Pancreas (tissue), 10 donors: ENCODE measurements around the gene SEMA5A. TPM values are rescaled to one million over a fixed set of nuclear protein-coding genes. Genes with fewer than 3 reads are reported as not detected.

ENCODE experiments used
- ATAC-seq, 4 donors: fragments of 200-7000 bp; cut with Tn5 transposase; one replicate each; pipeline versions ENCODE4 v1.8.0 to v1.9.1; 2020; ENCODE audit warnings: mild to moderate bottlenecking in 4 of 4, moderate library complexity in 4 of 4
- DNase-seq, 6 donors: peaks; one replicate each; pipeline ENCODE4 v3.0.0-alpha.2; 2020
- FAIRE-seq: peaks from 2 replicates; lab custom pipeline; 2012; peaks lifted over from hg19 to GRCh38; lab: Jason Lieb, UNC
- H3K27ac ChIP-seq, 4 donors: fragments of 200-600 bp; sonication (generic); 1 replicate in 3 of 4; 2 replicates in 1 of 4; pipeline versions ENCODE4 v1.5.0 to v1.8.0; 2020
- H3K27me3 ChIP-seq, 4 donors: fragments of 200-600 bp; one replicate each; pipeline ENCODE4 v1.8.0; 2021
- H3K36me3 ChIP-seq, 3 donors: fragments of 200-600 bp; sonication (generic) in 1 of 3; one replicate each; pipeline versions ENCODE4 v1.5.0 to v1.8.0; 2020 to 2021
- H3K4me1 ChIP-seq, 3 donors: fragments of 200-600 bp; one replicate each; pipeline ENCODE4 v1.8.0; 2021
- H3K4me3 ChIP-seq, 4 donors: fragments of 200-600 bp; sonication (generic) in 2 of 4; one replicate each; pipeline versions ENCODE4 v1.5.0 to v1.8.0; 2020 to 2021
- H3K9me3 ChIP-seq, 4 donors: fragments of 200-600 bp; one replicate each; pipeline ENCODE4 v1.8.0; 2021
- CTCF ChIP-seq, 4 donors: fragments of 200-600 bp; sonication (generic) in 3 of 4; IDR thresholded peaks; one replicate each; pipeline versions ENCODE4 v1.5.0 to v1.8.0; 2021; ENCODE audit warnings: antibody characterized with exemption in 4 of 4
- WGBS, 2 donors: extraction: QIAGEN DNeasy Blood & Tissue Kit; methylation state at CpG; one replicate each; pipeline ENCODE4 v1.1.7; 2013; 5-methylcytosine and 5-hydroxymethylcytosine counted together
- intact Hi-C, 3 donors: fragments of 100-400 bp; cut with DNase I; formaldehyde crosslinking; loops; one replicate each; pipeline versions ENCODE4 v1.11.1 to v1.14.2; 2022
- polyA plus RNA-seq, 2 donors: library from polyadenylated mRNA; stranded (reverse); fragments of 200-250 nt; gene quantifications; one replicate each; pipeline ENCODE4 v1.2.3, GENCODE V29; 2013
- total RNA-seq, 6 donors: library from RNA; stranded (reverse); fragmentation: NEBNext Ultra II Directional in 4 of 6; extraction: Animal tissue kit (Norgen Biotek cat#: 25700) in 4 of 6; gene quantifications; one replicate each; pipeline versions ENCODE4 v1.2.1 to v1.2.4, GENCODE V29; 2021 to 2023
- donor health status: healthy with polysubstance abuse.
- donor health status: DM: no; HTN: no; CAD: no; lungs with moderate emphysema.
- donor health status: DM: no; HTN: no; CAD: no.
- donor health status: control.
- donor health status: control.
- donor health status: Bipolar disorder and iron deficiency.
- donor health status: DM: yes; HTN: yes; CAD: no.
- donor health status: DM: no; HTN: no; CAD: no.
- donor health status: DM: no; HTN: no; CAD: no.
- donor health status: DM: yes; HTN: yes; CAD: no.

Gene SEMA5A
- total and polyA plus RNA-seq, 8 donors: 0.91 to 14.0 (median 6.4) TPM

GRCh38 chr5:9094582-9094981 lies 451.3 kb downstream of the SEMA5A start:
- no peaks in the 10 kb centered on the region for H3K36me3 ChIP-seq
- no peaks in the 10 kb centered on the region for H3K27me3 ChIP-seq
- H3K4me1 ChIP-seq: peaks cover 0 to 10% (median 8%) of the 10 kb centered on the region in 3 donors
- no peaks in the 10 kb centered on the region for H3K9me3 ChIP-seq
- FAIRE-seq (no peak), ATAC-seq (no peak), DNase-seq (no peak)
- intact Hi-C loops: no loop called here
- H3K4me3 ChIP-seq: no peak overlapping the region
- no peak overlapping the region for H3K27ac ChIP-seq
- no peak for TF ChIP-seq CTCF (IDR thresholded peaks at IDR 0.05)
- WGBS, 2 donors: 84 to 89% methylated on average over 6 of the region's 6 CpGs

- FAIRE-seq (no peak), ATAC-seq (peak in 3 of 4 donors; percentile 61 to 72 (median 69)), DNase-seq (no peak)
- Histone ChIP-seq H3K27me3 (no peaks in the 10 kb centered on the region), H3K4me1 (peaks cover 0 to 10% (median 8%) of the 10 kb centered on the region in 3 donors), H3K36me3 (no peaks in the 10 kb centered on the region), H3K4me3 (no peak overlapping the region), H3K9me3 (no peaks in the 10 kb centered on the region), H3K27ac (no peak overlapping the region)
- no peak for TF ChIP-seq CTCF (IDR thresholded peaks at IDR 0.05)
- intact Hi-C loops: no loop called here
- WGBS, 2 donors: 65 to 70% methylated on average over 5 of the region's 5 CpGs
Measured at GRCh38 chr5:9091896-9092662, 453.8 kb downstream of the SEMA5A start.

GRCh38 chr5:9090381-9091026 lies 455.4 kb downstream of the SEMA5A start:
- no peak for FAIRE-seq
- H3K4me1 ChIP-seq: peaks cover 0 to 10% (median 8%) of the 10 kb centered on the region in 3 donors
- WGBS, 2 donors: 85 to 93% methylated on average over 7 of the region's 7 CpGs
- no peak overlapping the region for H3K4me3 ChIP-seq
- no peaks in the 10 kb centered on the region for H3K36me3 ChIP-seq
- no peak for TF ChIP-seq CTCF (IDR thresholded peaks at IDR 0.05)
- intact Hi-C loops: no loop called here
- no peaks in the 10 kb centered on the region for H3K9me3 ChIP-seq
- no peak for ATAC-seq
- no peak for DNase-seq
- H3K27me3 ChIP-seq: no peaks in the 10 kb centered on the region
- no peak overlapping the region for H3K27ac ChIP-seq

- no peak for ATAC-seq
- Histone ChIP-seq H3K9me3 (no peaks in the 10 kb centered on the region), H3K27me3 (no peaks in the 10 kb centered on the region), H3K27ac (no peak overlapping the region), H3K4me1 (peaks cover 0 to 10% (median 8%) of the 10 kb centered on the region in 3 donors), H3K36me3 (no peaks in the 10 kb centered on the region), H3K4me3 (no peak overlapping the region)
- no peak for FAIRE-seq
- no peak for TF ChIP-seq CTCF (IDR thresholded peaks at IDR 0.05)
- DNase-seq: no peak
- intact Hi-C loops: no loop called here
- WGBS, 2 donors: 92 to 96% methylated on average over 1 of the region's 1 CpG
Measured at GRCh38 chr5:9089893-9090292, 456.0 kb downstream of the SEMA5A start.

GRCh38 chr5:9082996-9083395 lies 462.9 kb downstream of the SEMA5A start:
- no peaks in the 10 kb centered on the region for H3K4me1 ChIP-seq
- TF ChIP-seq CTCF (IDR thresholded peaks at IDR 0.05): no peak
- no peak overlapping the region for H3K27ac ChIP-seq
- no peak for ATAC-seq
- 37 to 38% methylated on average over 1 of the region's 1 CpG for WGBS, 2 donors
- DNase-seq: no peak
- H3K36me3 ChIP-seq: no peaks in the 10 kb centered on the region
- FAIRE-seq: no peak
- H3K4me3 ChIP-seq: no peak overlapping the region
- intact Hi-C loops: no loop called here
- no peaks in the 10 kb centered on the region for H3K27me3 ChIP-seq
- no peaks in the 10 kb centered on the region for H3K9me3 ChIP-seq
